Thyroid gland (tissue), 4 donors: ENCODE results near the gene ITGB1BP1.

Experiments
- CTCF ChIP-seq, 6 experiments: fragments of 200-600 bp in 3 of 6; fragments of 450-650 bp in 3 of 6; sonication (generic) in 3 of 6; IDR thresholded peaks; one replicate each; pipeline ENCODE4 v1.5.1; 2016 to 2019; ENCODE audit warnings: antibody characterized with exemption in 6 of 6, mild to moderate bottlenecking in 2 of 6, inconsistent platforms in 1 of 6, moderate library complexity in 1 of 6
- POLR2A ChIP-seq, 2 donors: fragments of 450-650 bp; IDR thresholded peaks; one replicate each; pipeline ENCODE4 v1.6.1; 2017; ENCODE audit warnings: antibody characterized with exemption in 2 of 2, mild to moderate bottlenecking in 2 of 2, moderate library complexity in 1 of 2

- TF ChIP-seq CTCF (IDR thresholded peaks at IDR 0.05) (no peak), POLR2A (IDR thresholded peaks at IDR 0.05) (no peak)
Observed at GRCh38 chr2:9440058-9440727, 16.9 kb upstream of the ITGB1BP1 start.
